Airway epithelial cell (primary cell): ENCODE measurements around the gene TYRP1. TPM values are rescaled to one million over a fixed set of nuclear protein-coding genes. Genes with fewer than 3 reads are reported as not detected.

ENCODE experiments used
- total RNA-seq: library from RNA; depleted of rRNA; stranded (reverse); fragments of >200 nt; gene quantifications from 2 replicates; pipeline ENCODE4 v1.2.3, GENCODE V29; 2015

The TYRP1 gene, protein sequence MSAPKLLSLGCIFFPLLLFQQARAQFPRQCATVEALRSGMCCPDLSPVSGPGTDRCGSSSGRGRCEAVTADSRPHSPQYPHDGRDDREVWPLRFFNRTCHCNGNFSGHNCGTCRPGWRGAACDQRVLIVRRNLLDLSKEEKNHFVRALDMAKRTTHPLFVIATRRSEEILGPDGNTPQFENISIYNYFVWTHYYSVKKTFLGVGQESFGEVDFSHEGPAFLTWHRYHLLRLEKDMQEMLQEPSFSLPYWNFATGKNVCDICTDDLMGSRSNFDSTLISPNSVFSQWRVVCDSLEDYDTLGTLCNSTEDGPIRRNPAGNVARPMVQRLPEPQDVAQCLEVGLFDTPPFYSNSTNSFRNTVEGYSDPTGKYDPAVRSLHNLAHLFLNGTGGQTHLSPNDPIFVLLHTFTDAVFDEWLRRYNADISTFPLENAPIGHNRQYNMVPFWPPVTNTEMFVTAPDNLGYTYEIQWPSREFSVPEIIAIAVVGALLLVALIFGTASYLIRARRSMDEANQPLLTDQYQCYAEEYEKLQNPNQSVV
- total RNA-seq = not detected in 2 replicates

GRCh38 chr9:12693141-12693540 lies at the start of gene TYRP1:
TYRP1 (plus strand) TSS chr9:12693385; CDS start chr9:12693997, 612 bp downstream.

Other genes starting within 250 kb of the TYRP1 start
- gene LURAP1L, start 81.6 kb downstream of the TYRP1 start, total RNA-seq = 10.5 and 12.1 TPM in 2 replicates